ENCODE results near the gene RFX2.

- TF ChIP-seq GATA2 (IDR thresholded peaks at IDR 0.05; ENCODE audit: low read depth, low read length): no peak
- TF ChIP-seq GATA3 (IDR thresholded peaks at IDR 0.05; ENCODE audit: low read depth, low read length): no peak
Observed at GRCh38 chr19:6032827-6033226, 77.5 kb downstream of the RFX2 start.
